GM12874 (cell line): Measurements from ENCODE around the gene TBX21.

Experiments
- CTCF ChIP-seq: IDR thresholded peaks from 2 replicates; pipeline ENCODE4 v1.5.1; 2011; ENCODE audit warnings: low read depth, mild to moderate bottlenecking, control low read depth, low read length, moderate library complexity; ENCODE audit not compliant: insufficient read depth

The TBX21 gene

GRCh38 chr17:47792979-47793378, 59.9 kb downstream of the TBX21 start:
- no peak for TF ChIP-seq CTCF
